Left renal cortex interstitium (tissue), 4 donors: Measurements from ENCODE around the gene IGFBP1. TPM values are rescaled to one million over a fixed set of nuclear protein-coding genes. Genes with fewer than 3 reads are reported as not detected.
A peak's percentile ranks its signal among the peaks of the same experiment; 100 is the strongest.
"Not testable (repeated sequence)": the region's sequence is repeated elsewhere in the genome, so short reads cannot be mapped to it uniquely, and the experiment has no call there.

Experiments used
- DNase-seq, 4 donors: peaks; one replicate each; pipeline ENCODE4 v3.0.0-alpha.2; 2013; ENCODE audit warnings: low read depth in 4 of 4, low spot score in 2 of 4, missing footprints in 1 of 4
- polyA plus RNA-seq, 4 donors: library from polyadenylated mRNA; unstranded; fragments of 120-200 nt; gene quantifications; one replicate each; pipeline ENCODE4 v1.2.1, GENCODE V29; 2013; ENCODE audit not compliant: insufficient read length in 4 of 4

The IGFBP1 gene
- 1 to 10 TPM in 1 of 4 donors, under 1 TPM in 3; 0.49 to 1.2 (median 0.60) TPM for polyA plus RNA-seq

DNA sequence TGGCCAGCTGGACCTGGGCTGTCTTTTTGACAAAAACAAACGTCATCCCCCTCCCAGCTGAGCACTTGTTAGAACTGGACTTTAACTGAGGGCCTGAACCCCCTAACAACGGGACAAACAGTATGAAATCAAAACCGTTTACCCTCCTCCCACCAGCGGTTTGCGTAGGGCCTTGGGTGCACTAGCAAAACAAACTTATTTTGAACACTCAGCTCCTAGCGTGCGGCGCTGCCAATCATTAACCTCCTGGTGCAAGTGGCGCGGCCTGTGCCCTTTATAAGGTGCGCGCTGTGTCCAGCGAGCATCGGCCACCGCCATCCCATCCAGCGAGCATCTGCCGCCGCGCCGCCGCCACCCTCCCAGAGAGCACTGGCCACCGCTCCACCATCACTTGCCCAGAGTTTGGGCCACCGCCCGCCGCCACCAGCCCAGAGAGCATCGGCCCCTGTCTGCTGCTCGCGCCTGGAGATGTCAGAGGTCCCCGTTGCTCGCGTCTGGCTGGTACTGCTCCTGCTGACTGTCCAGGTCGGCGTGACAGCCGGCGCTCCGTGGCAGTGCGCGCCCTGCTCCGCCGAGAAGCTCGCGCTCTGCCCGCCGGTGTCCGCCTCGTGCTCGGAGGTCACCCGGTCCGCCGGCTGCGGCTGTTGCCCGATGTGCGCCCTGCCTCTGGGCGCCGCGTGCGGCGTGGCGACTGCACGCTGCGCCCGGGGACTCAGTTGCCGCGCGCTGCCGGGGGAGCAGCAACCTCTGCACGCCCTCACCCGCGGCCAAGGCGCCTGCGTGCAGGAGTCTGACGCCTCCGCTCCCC is at the start of gene IGFBP1:
TSS of gene IGFBP1 (plus strand) at position 304 of the 808 bp plus-strand sequence. CDS start at position 469, 165 bp downstream.
- DNase-seq, result peak in 1 of 4 donors; percentile 8

DNA sequence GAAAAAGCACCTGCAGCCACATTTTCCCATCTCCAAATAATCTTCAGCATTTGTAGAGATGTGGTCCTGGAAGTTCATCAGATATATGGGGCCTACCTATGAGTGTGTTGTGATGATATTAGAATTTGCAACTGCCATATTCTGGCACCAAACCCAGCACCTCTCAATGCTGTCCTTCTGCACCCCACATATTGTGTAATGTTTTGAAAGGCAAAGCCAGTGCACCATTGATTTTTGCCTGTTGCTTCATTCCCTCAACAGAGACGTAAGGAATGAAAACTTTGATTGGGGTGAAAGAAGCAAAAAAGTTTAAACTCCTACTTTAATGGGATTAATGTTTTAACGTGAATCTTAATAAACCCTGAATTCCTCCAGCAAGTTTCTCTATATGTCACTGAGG is 49.4 kb upstream of the IGFBP1 start:
- DNase-seq, result not testable (repeated sequence)

DNA sequence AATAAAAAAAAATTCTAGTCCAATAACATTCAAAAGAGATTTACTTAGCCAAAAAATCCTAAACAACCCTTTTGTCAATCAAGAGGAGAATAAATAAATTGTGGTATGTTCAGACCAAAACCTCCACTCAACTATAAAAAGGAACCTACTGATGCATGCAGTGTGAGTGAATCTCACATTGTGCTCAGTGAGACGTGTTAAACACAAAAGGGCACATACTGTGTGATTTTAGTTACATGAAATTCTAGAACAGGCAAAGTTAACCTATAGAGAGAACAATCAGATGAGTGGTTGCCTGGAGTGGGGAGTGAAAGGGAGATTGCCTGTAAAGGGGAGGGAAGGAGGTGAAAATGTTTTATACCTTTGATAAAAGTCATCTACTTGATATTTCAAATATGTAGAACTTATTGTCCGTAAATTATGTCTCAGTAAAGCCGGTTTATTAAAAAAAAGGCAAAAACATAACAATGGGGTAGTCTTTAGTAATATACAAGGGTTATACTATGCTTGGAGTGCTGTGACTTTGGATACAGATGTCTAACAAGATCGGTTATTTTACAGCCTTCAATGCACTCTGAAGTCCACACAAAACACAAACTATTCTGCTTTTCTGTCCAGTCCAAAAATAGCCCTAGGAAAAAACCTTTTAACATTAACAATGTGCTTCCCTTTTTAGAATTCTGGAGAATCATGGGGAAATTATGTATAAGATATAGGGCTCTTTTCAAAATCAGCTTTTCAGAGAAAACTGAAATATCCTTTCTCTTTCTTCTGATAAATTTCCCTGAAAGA is 46.2 kb upstream of the IGFBP1 start:
- not testable (repeated sequence) for DNase-seq

DNA sequence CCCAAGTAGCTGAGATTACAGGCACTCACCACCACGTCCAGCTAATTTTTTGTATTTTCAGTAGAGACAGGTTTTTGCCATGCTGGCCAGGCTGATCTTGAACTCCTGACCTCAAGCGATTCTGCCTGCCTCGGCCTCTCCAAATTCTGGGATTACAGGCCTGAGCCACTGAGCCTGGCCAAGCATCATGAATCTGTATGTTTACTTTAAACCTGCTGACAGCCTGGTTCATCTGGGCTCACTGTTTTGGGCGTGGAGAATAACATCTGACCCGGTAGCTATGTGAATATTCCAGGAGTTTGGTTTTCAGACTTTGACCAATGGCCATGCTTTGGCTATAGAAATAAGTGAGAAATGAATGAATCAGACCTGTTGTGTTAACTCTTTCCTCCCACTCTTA is 41.8 kb upstream of the IGFBP1 start:
- DNase-seq, result not testable (repeated sequence)

DNA sequence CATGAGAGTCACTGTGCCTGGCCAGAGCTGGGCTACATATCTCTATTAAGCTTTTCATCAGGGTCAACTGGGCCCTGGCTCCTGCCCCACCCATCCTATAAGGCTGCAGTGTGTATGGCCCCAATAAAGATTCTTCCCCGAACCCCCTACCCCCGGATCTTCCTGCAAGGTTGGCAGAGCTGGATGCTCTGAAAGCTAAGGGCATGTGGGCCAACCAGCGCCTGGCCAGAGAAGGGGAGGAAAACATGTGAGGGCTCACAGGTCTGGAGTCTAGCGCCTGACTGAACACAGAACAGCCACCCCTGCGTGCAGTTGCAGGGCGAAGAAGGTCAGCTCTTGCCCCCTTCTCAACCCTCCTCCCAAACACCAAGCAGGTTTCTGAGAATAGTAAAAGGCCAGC is 39.6 kb upstream of the IGFBP1 start:
- DNase-seq, result not testable (repeated sequence)

DNA sequence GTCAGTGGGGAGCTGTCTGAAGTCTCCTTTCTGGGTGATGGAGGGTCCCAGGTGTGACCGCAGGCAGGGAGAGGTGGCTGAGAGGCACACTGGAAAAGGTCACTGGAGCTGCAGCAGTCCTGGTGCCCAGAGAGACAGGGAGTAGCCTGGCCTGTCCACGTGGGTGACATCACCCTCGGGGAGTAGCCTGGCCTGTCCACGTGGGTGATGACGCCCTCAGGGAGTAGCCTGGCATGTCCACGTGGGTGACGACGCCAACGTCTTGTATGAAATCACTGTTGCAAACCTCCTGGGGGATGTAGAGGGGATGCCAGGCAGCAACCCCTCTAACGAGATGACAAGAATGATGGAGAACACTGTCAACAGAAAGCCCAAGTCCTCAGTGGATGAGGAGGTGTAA is 35.3 kb upstream of the IGFBP1 start:
- DNase-seq, result not testable (repeated sequence)

DNA sequence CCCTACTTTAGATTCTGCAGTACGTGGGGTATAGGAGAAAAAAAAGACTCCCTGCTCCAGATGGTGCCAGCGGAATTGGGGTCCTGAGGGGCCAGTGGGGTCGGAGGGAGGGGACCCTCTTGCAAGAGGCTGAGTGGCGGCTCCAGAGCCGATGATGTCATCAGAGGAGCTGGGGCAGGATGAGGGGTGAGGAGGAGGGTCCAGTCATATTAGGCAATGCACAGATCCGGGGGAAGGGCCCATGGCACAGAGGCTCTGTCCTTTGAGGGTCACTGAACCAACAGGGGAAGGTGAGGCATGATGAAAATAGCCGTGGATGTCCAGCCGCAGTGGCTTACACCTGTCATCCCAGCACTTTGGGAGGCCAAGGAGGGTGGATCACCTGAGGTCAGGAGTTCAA is 34.8 kb upstream of the IGFBP1 start:
- not testable (repeated sequence) for DNase-seq

DNA sequence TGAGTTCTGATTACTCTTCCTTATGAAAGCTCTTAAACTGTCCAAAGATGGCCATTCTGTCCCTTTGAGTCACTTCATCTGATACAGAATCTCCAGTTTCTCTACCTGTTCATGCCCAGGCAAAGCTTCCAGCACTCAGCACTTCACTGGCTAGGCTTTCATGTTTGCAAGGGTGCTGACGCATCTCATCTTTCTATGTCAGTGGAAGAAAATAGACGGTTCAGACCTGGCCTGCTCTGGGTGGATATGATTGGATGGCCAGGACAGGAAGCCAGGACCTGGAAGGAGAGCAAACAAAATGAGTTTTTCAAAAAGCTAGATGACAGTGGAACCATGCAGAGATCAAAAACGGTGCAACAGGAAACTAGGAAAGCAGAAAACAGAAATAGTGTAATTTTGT is 32.6 kb upstream of the IGFBP1 start:
- DNase-seq, result not testable (repeated sequence)

DNA sequence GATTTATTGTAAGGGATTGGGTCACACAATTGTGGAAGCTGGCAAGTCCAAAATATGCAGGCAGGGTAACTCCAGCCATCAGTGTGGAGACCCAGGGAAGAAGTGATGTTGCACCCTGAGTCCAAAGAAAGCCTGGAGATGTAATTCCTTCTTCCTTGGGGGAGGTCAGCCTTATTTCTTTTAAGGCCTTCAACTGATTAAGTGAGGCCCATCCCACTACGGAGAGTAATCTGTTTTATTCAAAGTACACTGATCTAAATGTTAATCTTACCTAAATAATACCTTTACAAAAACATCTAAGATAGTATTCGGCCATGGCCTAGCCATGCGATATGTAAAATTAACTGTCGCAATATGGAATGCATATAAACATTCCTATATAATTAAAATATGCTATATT is 31.4 kb upstream of the IGFBP1 start:
- DNase-seq, result not testable (repeated sequence)

DNA sequence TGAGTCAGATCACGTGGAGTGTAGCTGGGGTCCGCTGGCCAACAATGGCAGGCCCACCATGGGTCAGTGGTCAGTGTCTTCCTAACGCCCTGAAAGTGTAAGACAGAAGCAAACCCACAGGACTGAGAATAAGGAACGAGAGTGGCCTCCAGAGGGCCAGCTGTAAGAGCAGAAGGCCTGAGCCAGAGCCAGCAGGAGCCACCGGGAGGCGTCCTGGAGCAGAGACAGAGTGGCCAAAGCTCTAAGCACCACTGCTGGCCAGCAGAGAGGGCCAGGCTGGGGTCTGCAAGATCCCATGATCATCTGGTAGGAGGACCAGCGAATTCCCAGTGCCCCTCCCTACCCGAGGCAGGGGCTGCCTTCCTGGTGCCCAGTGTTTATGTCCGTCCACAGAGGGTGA is 24.6 kb upstream of the IGFBP1 start:
- no peak for DNase-seq

DNA sequence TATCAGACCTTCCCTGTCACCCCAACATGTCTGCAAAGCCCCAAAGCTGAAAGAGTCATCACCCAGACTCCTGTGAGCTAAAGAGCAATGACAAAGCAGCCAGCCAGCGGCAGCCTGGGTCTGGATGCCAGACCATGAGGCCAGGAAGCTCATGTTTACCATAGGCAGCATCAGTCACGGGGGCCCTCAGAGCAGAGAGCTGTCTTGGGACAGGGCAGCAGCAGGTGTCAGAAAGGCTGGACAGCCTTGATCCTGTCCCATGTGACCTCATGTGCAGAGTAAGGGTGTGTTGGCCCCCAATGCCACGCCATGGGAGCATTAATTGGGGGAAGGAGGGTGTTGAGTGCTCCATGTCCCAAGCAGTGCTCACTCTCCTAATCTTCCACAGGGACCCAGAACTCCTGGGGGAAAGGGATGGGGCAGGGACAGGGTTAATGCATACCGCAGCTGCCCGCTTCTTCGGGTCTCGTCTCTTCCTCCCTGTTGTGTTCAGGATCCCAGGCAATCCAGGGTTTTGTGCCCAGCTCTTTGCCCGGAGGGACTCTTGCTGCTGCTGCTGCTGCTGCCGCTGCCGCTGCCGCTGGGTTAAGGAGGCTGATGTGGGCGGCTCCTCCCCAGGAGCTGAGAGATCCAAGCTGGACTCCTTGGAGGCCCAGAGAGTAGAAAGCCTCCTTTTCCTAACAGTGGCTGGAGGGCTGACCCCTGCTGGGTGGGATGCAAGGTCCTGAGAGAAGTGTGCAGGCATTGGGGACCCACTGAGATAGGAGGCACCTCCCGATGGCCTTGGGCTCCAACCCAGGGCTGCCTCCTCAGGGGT is 22.5 kb upstream of the IGFBP1 start:
- no peak for DNase-seq

DNA sequence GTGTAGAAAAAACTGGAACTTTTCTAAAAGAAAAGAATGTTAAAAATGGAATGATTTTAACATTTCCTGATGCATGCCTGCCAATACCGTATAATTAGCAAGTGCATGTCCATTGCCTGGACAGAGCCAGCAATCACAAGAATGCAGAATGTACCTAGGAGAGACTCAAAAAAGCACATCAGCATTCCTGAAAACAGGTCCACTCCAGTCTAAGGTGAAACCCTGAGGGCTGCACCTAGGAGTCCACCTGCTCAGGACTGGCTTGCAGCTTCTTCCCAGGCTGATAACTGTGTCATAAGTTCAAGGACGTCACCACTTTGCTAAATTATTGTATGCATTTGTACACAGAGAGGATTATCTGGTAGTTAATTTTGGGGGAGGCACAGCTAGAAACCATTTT is 20.8 kb upstream of the IGFBP1 start:
- no peak for DNase-seq

DNA sequence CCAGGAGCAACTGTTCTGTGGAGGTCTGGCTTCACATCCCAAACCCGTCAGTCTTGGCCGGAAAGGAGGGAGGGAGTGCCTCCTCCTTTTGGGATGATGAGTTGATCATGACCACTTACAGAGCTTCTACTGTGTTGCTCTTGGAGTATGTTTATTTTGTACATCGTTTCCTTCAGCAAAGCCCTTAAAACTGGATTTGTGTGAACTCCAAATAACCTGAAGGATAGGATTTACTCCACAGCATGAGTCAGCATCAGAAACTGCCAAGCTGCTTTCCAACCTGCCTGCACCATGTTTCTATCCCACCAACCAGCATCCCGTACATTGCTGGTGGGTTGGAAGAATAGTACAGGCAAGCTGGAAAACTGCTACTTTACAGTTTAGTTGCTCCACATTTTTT is 18.9 kb upstream of the IGFBP1 start:
- DNase-seq, result no peak

DNA sequence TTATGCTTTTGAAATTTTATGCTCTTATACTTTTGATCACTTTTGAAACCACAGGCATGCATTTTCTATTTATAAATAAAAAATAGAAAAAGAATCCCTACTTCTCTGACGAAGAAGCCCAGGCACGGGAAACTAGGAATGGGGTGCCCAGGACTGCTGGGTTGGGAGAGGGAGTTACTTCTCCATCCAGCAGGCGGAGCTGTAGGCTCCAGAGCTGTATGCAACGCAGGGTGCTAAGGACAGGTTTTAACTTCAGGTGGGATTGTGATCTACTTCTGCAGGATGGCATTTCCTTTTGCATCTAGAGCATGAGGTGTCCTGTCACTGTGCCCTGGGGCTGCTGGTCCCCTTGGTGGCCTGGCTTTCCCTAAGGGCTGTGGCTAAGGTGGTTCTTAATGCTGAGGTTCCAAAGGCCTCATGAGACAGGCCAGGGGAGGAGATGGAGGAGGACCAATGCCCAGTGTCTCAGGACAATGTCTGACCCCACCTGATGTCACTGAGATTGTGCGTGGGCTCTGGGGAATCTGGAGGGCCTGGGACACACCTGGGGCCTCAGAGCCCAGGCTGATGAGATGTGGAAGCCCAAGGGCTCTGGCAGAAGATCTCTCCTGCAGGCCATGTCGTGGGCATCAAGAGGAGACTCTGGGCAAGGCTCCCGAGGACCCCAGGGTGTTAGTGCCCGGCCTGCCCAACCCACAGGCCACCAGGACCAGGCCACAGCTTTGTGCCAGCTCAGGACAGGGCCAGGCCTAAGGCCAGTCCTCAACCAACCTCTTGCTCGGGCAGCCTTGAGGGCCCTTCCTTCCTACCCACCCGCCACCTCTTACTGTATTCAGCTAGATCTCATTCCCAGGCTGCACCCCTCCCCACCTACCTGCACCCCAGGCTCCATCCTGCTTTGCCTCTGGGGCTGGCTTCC is 15.9 kb upstream of the IGFBP1 start:
- no peak for DNase-seq

DNA sequence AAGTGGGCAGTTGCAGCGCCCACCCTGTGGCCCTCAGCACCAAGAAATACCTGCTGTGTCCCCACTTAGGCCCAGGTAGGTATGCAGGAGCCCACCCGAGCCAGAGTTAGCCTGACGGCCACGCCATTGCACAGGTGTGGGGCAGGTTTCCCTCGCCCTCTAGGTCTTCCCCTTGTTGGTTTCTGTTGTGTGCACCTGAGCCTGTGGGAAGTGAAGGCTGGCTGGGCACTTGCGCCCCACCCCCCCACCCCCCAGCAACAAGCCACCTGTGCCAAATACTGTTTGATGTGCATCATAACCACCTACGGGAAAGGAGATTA is 15.3 kb upstream of the IGFBP1 start, which contains the start of gene CCDC201:
TSS of gene CCDC201 (minus strand) at position 48 of the 320 bp plus-strand sequence. CDS start 75 bp downstream, outside the sequence.
- no peak for DNase-seq

DNA sequence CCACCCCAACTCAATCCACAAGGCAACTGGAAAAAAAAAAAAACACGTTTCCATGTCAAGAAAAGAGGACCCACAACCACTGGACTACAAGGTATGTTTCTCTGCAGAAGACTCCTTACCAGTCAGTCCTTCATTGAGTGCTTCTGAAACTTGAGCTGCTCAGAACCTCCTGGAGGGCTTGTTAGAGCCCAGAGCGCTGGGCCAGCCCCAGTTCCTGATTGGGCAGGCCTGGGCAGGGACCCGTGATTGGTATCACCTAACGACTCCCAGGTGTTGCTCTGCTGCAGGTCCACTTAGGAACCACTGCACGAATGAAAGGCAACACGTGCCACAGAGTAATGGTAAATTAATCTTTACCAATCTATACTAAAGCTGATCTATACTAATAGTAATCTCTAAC is 14.9 kb upstream of the IGFBP1 start:
- DNase-seq, result no peak

DNA sequence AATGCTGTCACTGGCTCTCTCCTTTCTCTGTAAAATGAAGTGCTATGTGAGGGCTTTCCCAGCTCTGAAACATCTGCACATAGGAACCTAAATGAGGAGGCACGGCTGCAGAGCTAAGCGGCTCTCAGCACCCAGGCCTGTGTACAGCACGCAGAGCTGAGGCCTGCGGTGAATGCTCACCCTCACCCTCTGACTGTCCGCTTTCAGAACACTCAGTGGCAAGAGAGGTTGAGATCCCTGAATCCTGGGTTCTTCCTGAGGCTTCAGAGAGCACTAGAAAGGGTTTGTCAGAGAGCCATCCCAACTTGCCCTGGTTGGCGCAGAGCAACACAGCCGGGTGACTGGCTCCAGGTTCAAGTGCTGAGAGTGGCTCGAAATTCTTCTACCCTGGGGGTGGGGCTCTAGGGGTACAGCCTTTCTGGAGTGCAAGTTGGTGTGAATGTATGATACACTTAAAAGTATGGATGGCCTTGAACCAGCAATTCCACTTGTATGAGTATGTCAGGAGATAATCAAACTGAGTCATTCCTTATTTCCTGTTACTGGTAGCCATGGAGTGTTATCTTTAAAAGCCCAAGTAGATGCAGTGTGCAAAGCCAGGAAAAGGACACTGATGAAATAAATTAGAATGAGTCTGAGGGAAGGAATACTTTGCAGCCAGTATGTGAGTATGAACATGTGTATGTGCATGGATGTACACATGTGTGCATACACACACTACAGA is 13.7 kb upstream of the IGFBP1 start:
- DNase-seq, result no peak

DNA sequence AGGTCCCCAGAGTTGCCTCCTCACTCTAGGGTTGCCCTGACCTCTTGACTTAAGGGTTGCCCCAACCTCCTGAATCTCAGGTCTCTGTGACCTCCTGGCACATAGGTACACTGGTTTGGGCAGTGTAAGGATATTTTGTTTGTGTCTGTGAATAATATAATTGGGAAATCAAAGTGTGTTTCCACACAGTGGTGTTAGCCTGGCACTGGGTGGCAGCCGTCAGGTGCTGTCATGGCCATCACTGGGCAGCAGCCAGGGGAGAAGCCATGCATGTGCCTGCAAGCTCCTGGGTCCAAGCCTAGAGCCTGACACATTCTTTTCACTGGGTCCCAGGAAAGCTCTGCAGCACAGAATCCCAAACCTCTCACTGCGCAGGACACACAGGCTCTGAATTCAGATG is 11.8 kb upstream of the IGFBP1 start:
- no peak for DNase-seq

DNA sequence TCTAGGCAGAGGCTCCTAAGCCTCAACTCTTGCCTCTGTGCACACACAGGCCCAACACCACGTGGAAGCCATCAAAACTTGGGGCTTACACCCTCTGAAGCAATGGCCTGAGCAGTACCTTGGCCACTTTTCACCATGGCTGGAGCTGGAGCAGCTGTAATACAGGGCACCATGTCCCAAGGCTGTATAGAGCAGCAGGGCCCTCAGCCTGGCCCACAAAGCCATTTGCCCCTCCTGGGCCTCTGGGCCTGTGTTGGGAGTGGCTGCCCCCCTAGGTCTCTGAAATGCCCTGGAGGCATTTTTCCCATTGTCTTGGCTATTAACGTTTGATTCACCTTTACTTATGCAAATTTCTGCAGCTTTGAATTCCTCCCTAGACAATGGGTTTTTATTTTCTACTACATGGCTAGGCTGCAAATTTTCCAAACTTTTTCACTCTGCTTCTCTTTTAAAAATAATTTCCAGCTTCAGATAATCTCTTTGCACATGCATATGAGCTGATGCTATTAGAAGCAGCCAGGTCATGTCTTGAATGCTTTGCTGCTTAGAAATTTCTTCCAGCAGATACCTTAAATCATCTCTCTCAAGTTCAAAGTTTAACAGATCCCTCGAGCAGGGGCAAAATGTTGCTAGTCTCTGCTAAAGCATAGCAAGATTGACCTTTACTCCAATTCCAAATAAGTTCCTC is 9.7 kb upstream of the IGFBP1 start:
- no peak for DNase-seq
